ENCODE measurements around the gene XPOT.

GRCh38 chr12:64385019-64385418 is 19.2 kb upstream of the XPOT start:
- TF ChIP-seq CTCF (IDR thresholded peaks at IDR 0.05), result no peak
- TF ChIP-seq POLR2A (IDR thresholded peaks at IDR 0.05), result no peak
